Measurements from ENCODE around the gene INTS12.

INTS12 gene

GRCh38 chr4:105670684-105671083 lies 37.8 kb downstream of the INTS12 start:
- TF ChIP-seq, protein P1, sequence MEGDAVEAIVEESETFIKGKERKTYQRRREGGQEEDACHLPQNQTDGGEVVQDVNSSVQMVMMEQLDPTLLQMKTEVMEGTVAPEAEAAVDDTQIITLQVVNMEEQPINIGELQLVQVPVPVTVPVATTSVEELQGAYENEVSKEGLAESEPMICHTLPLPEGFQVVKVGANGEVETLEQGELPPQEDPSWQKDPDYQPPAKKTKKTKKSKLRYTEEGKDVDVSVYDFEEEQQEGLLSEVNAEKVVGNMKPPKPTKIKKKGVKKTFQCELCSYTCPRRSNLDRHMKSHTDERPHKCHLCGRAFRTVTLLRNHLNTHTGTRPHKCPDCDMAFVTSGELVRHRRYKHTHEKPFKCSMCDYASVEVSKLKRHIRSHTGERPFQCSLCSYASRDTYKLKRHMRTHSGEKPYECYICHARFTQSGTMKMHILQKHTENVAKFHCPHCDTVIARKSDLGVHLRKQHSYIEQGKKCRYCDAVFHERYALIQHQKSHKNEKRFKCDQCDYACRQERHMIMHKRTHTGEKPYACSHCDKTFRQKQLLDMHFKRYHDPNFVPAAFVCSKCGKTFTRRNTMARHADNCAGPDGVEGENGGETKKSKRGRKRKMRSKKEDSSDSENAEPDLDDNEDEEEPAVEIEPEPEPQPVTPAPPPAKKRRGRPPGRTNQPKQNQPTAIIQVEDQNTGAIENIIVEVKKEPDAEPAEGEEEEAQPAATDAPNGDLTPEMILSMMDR (IDR thresholded peaks at IDR 0.05) = no peak

DNA sequence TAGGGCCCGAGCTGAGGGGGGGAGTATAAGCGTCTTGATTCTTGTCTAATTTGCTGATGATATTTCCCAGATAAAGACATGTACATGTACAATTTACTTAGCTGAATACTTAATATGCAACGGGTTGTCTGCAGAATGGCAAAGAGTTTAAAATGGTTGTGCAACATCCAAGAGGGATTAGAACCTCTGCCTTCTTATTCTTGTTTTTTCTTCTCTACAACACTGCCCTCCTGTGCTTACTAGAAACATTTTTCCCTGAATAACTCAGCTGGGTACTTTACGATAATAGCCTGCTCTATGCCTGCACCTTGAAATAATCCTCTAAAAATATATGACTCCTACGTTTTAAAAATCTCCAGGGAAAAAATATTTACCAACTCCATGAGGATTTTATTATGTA lies 41.8 kb downstream of the INTS12 start:
- TF ChIP-seq, protein P1 (IDR thresholded peaks at IDR 0.05) = peak; percentile 34; the same call in 1 of the 2 replicates

- TF ChIP-seq, protein P1 (IDR thresholded peaks at IDR 0.05) = no peak
Measured at GRCh38 chr4:105662935-105663675, 45.4 kb downstream of the INTS12 start.

DNA sequence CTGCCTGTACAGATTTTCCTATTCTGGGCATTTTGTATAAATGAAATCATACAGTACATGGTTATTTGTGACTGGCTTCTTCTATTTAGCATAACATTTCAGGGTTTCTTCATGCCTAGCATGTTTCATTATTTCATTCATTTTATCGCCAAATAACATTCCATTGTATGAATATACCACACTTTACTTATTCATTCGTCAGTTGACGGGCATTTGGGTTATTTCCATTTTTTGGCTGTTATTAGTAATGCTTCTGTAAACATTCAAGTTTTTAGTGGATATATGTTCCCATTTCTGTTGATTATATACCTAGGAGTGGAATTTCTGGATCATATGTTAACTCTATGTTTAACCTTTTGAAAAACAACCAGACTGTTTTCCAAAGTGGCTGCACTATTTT lies 47.5 kb downstream of the INTS12 start:
- TF ChIP-seq, protein P1 (IDR thresholded peaks at IDR 0.05) = no peak

- TF ChIP-seq, protein P1 (IDR thresholded peaks at IDR 0.05) = no peak
Measured at GRCh38 chr4:105659190-105659589, 49.3 kb downstream of the INTS12 start.

GRCh38 chr4:105657117-105657765 lies 51.2 kb downstream of the INTS12 start:
- TF ChIP-seq, protein P1 (IDR thresholded peaks at IDR 0.05) = no peak

- TF ChIP-seq, protein P1 (IDR thresholded peaks at IDR 0.05) = no peak
Measured at GRCh38 chr4:105652286-105652888, 56.1 kb downstream of the INTS12 start.
